MM.1S (cell line): Measurements from ENCODE around the gene TMEM233.

Experiments
- DNase-seq: peaks from one replicate; pipeline ENCODE4 v3.0.0-alpha.2; 2015
- H2AFZ ChIP-seq: fragments of 300-600 bp; sonication (generic); 2 replicates; pipeline ENCODE4 v1.6.0; 2016; ENCODE audit warnings: antibody characterized with exemption, low read length
- H3F3A ChIP-seq: fragments of 300-600 bp; sonication (generic); 2 replicates; pipeline ENCODE4 v1.6.1; 2016; ENCODE audit warnings: mild to moderate bottlenecking, antibody characterized with exemption, low read length, moderate library complexity, mixed read lengths; ENCODE audit not compliant: insufficient read depth
- H3K27ac ChIP-seq: fragments of 300-600 bp; sonication (generic); 2 replicates; pipeline ENCODE4 v1.5.1; 2016; ENCODE audit warnings: mild to moderate bottlenecking, low read length
- H3K27me3 ChIP-seq: fragments of 300-600 bp; sonication (generic); replicated peaks from 2 replicates; pipeline ENCODE4 v1.6.0; 2016; ENCODE audit warnings: low read length; ENCODE audit not compliant: insufficient read depth
- H3K36me3 ChIP-seq: fragments of 300-600 bp; sonication (generic); replicated peaks from 2 replicates; pipeline ENCODE4 v1.6.1; 2016; ENCODE audit warnings: mild to moderate bottlenecking, low read length, mixed read lengths; ENCODE audit not compliant: insufficient read depth
- H3K4me1 ChIP-seq: fragments of 300-600 bp; sonication (generic); 2 replicates; pipeline ENCODE4 v1.6.1; 2016; ENCODE audit warnings: low read length, mixed read lengths
- H3K4me2 ChIP-seq: fragments of 300-600 bp; sonication (generic); 2 replicates; pipeline ENCODE4 v1.6.0; 2016; ENCODE audit warnings: low read depth, low read length
- H3K4me3 ChIP-seq: fragments of 300-600 bp; sonication (generic); 2 replicates; pipeline ENCODE4 v1.5.1; 2016; ENCODE audit warnings: low read length, mixed read lengths
- H3K79me2 ChIP-seq: fragments of 300-600 bp; sonication (generic); 2 replicates; pipeline ENCODE4 v1.6.1; 2016; ENCODE audit warnings: mixed run types, low read length, mixed read lengths
- H3K9ac ChIP-seq: fragments of 300-600 bp; sonication (generic); 2 replicates; pipeline ENCODE4 v1.6.1; 2016; ENCODE audit warnings: low read length, mixed read lengths
- H3K9me2 ChIP-seq: fragments of 300-600 bp; sonication (generic); replicated peaks from 2 replicates; pipeline ENCODE4 v1.6.1; 2016; ENCODE audit warnings: mild to moderate bottlenecking, low read length, mixed read lengths; ENCODE audit not compliant: insufficient read depth
- H3K9me3 ChIP-seq: fragments of 300-600 bp; sonication (generic); replicated peaks from 2 replicates; pipeline ENCODE4 v1.6.1; 2016; ENCODE audit warnings: mild to moderate bottlenecking, low read length, mixed read lengths; ENCODE audit not compliant: insufficient read depth
- H4K20me1 ChIP-seq: fragments of 300-600 bp; sonication (generic); 2 replicates; pipeline ENCODE4 v1.6.1; 2016; ENCODE audit warnings: mild to moderate bottlenecking, low read length, moderate library complexity, mixed read lengths; ENCODE audit not compliant: insufficient read depth
- CTCF ChIP-seq: fragments of 300-600 bp; sonication (generic); IDR thresholded peaks from 2 replicates; pipeline ENCODE4 v1.5.1; 2016; ENCODE audit warnings: antibody characterized with exemption, low read length, mixed read lengths
- EZH2 ChIP-seq: fragments of 300-600 bp; sonication (generic); optimal IDR thresholded peaks from 2 replicates; pipeline ENCODE3; 2017; ENCODE audit warnings: low read depth, mild to moderate bottlenecking, antibody characterized with exemption, low read length, mixed read lengths
- EZH2phosphoT487 ChIP-seq: fragments of 300-600 bp; sonication (generic); IDR thresholded peaks from 2 replicates; pipeline ENCODE4 v1.6.1; 2018; ENCODE audit warnings: antibody characterized with exemption, low read length

TMEM233 gene

GRCh38 chr12:119589634-119590033, 3.9 kb upstream of the TMEM233 start:
- DNase-seq: no peak
- H4K20me1 ChIP-seq: no peaks in the 10 kb centered on the region
- H2AFZ ChIP-seq: no peak overlapping the region
- no peaks in the 10 kb centered on the region for H3K79me2 ChIP-seq
- H3K27ac ChIP-seq: no peak overlapping the region
- no peak overlapping the region for H3K4me3 ChIP-seq
- H3K9ac ChIP-seq: no peak overlapping the region
- TF ChIP-seq EZH2 (no peak), EZH2phosphoT487 (no peak), CTCF (no peak)
- no peaks in the 10 kb centered on the region for H3F3A ChIP-seq
- H3K36me3 ChIP-seq: no peaks in the 10 kb centered on the region
- H3K4me1 ChIP-seq: no peaks in the 10 kb centered on the region
- H3K27me3 ChIP-seq: no peaks in the 10 kb centered on the region
- no peak overlapping the region for H3K4me2 ChIP-seq
- no peaks in the 10 kb centered on the region for H3K9me2 ChIP-seq
- no peaks in the 10 kb centered on the region for H3K9me3 ChIP-seq

GRCh38 chr12:119592232-119592631, 1.3 kb upstream of the TMEM233 start:
- Histone ChIP-seq H3F3A (no peaks in the 10 kb centered on the region), H3K4me2 (no peak overlapping the region), H3K79me2 (no peaks in the 10 kb centered on the region), H2AFZ (no peak overlapping the region), H3K9ac (no peak overlapping the region), H3K4me3 (no peak overlapping the region), H4K20me1 (no peaks in the 10 kb centered on the region), H3K27me3 (no peaks in the 10 kb centered on the region; the same call in 1 of the 2 replicates), H3K9me3 (no peaks in the 10 kb centered on the region), H3K9me2 (no peaks in the 10 kb centered on the region), H3K36me3 (no peaks in the 10 kb centered on the region), H3K27ac (no peak overlapping the region), H3K4me1 (no peaks in the 10 kb centered on the region)
- TF ChIP-seq EZH2: no peak
- no peak for TF ChIP-seq CTCF
- TF ChIP-seq EZH2phosphoT487: no peak
- no peak for DNase-seq

- H3K27me3 ChIP-seq: no peaks in the 10 kb centered on the region; the same call in 1 of the 2 replicates
- no peaks in the 10 kb centered on the region for H3K79me2 ChIP-seq
- H4K20me1 ChIP-seq: no peaks in the 10 kb centered on the region
- TF ChIP-seq EZH2phosphoT487 (no peak), CTCF (no peak), EZH2 (no peak)
- H3F3A ChIP-seq: no peaks in the 10 kb centered on the region
- H3K9ac ChIP-seq: no peak overlapping the region
- no peak overlapping the region for H3K27ac ChIP-seq
- DNase-seq: no peak
- H3K4me2 ChIP-seq: no peak overlapping the region
- no peak overlapping the region for H3K4me3 ChIP-seq
- H3K4me1 ChIP-seq: no peaks in the 10 kb centered on the region
- H3K36me3 ChIP-seq: no peaks in the 10 kb centered on the region
- H2AFZ ChIP-seq: no peak overlapping the region
- no peaks in the 10 kb centered on the region for H3K9me3 ChIP-seq
- H3K9me2 ChIP-seq: no peaks in the 10 kb centered on the region
Measured at GRCh38 chr12:119594399-119594730, 791 bp downstream of the TMEM233 start.
